Heart left ventricle (tissue), 16 donors: ENCODE measurements around the gene GJB5. TPM values are rescaled to one million over a fixed set of nuclear protein-coding genes. Genes with fewer than 3 reads are reported as not detected.

ENCODE experiments used
- ATAC-seq, 4 donors: fragments of 200-7000 bp; cut with Tn5 transposase; one replicate each; pipeline ENCODE4 v1.9.1; 2020 to 2022; ENCODE audit warnings: moderate library complexity in 4 of 4, mild to moderate bottlenecking in 3 of 4, moderate number of reproducible peaks in 1 of 4
- DNase-seq, 5 donors: peaks; one replicate each; pipeline ENCODE4 v3.0.0-alpha.2; 2020
- H3K27ac ChIP-seq, 12 donors: fragments of 200-600 bp; sonication (generic) in 4 of 12; one replicate each; pipeline versions ENCODE4 v1.5.0 to v1.8.0; 2016 to 2022; ENCODE audit warnings: mild to moderate bottlenecking in 2 of 12
- H3K27me3 ChIP-seq, 9 donors: fragments of 200-600 bp; sonication (generic) in 2 of 9; one replicate each; pipeline versions ENCODE4 v1.5.1 to v1.8.0; 2016 to 2022; ENCODE audit warnings: mild to moderate bottlenecking in 3 of 9
- H3K36me3 ChIP-seq, 9 donors: fragments of 200-600 bp; sonication (generic) in 2 of 9; one replicate each; pipeline versions ENCODE4 v1.5.0 to v1.8.0; 2018 to 2022; ENCODE audit warnings: mild to moderate bottlenecking in 2 of 9
- H3K4me1 ChIP-seq, 12 donors: fragments of 200-600 bp; sonication (generic) in 4 of 12; one replicate each; pipeline versions ENCODE4 v1.5.0 to v1.8.0; 2016 to 2022; ENCODE audit warnings: mild to moderate bottlenecking in 3 of 12
- H3K4me3 ChIP-seq, 12 donors: fragments of 200-600 bp; sonication (generic) in 4 of 12; one replicate each; pipeline versions ENCODE4 v1.5.0 to v1.8.0; 2017 to 2022; ENCODE audit warnings: mild to moderate bottlenecking in 9 of 12, moderate library complexity in 4 of 12
- H3K9me3 ChIP-seq, 12 donors: fragments of 200-600 bp; sonication (generic) in 4 of 12; one replicate each; pipeline versions ENCODE4 v1.5.0 to v1.8.0; 2016 to 2022; ENCODE audit warnings: mild to moderate bottlenecking in 1 of 12
- POLR2A ChIP-seq, 2 donors: fragments of 450-650 bp; IDR thresholded peaks; one replicate each; pipeline ENCODE4 v1.6.1; 2017; ENCODE audit warnings: antibody characterized with exemption in 2 of 2, mild to moderate bottlenecking in 2 of 2, moderate library complexity in 2 of 2
- WGBS, 4 donors: extraction: QIAGEN DNeasy Blood & Tissue Kit in 2 of 4; methylation state at CpG; one replicate each; pipeline versions ENCODE4 v1.1.5 to v1.1.7; 2013 to 2018; 5-methylcytosine and 5-hydroxymethylcytosine counted together
- intact Hi-C, 10 donors: fragments of 100-400 bp; cut with DNase I; formaldehyde crosslinking; loops; one replicate each; pipeline versions ENCODE4 v1.11.1 to v1.14.2; 2022
- polyA plus RNA-seq, 2 donors: library from polyadenylated mRNA; stranded (reverse); fragments of 200-250 nt; gene quantifications; one replicate each; pipeline ENCODE4 v1.2.3, GENCODE V29; 2013
- total RNA-seq, 9 donors: library from RNA; depleted of rRNA in 2 of 9; stranded (reverse); fragments of >200 nt in 2 of 9; fragmentation: NEBNext Ultra II Directional in 3 of 9; extraction: Animal tissue kit (Norgen Biotek cat#: 25700) in 3 of 9; gene quantifications; one replicate each; pipeline versions ENCODE4 v1.1.0 to v1.2.4, GENCODE V29; 2016 to 2023
- TF ChIP-seq, protein P1 (sequence below), 12 donors: fragments of 200-600 bp; sonication (generic) in 4 of 12; IDR thresholded peaks; one replicate each; pipeline versions ENCODE4 v1.5.0 to v1.8.0; 2018 to 2022; ENCODE audit warnings: antibody characterized with exemption in 12 of 12, mild to moderate bottlenecking in 5 of 12
- donor health status: ischemic (EF 13 %, LVEDD 7.1; RV severe dilation, severe dysfunction).
- donor health status: healthy with polysubstance abuse.
- donor health status: DM: no; HTN: yes; CAD: no.
- donor health status: DM: no; HTN: no; CAD: no.
- donor health status: ischemic (EF 25% LVEDD 6.9; RV normal size, moderate dysfunction).
- donor health status: ischemic (EF 25% LVEDD 5.7; RV mildly dilated, moderate dysfunction).
- donor health status: healthy.
- donor health status: DM: yes; HTN: yes; CAD: no.
- donor health status: ischemic (EF 35%, LVEDD 5.7; RV mildly dilated, moderate dysfunction).
- donor health status: nonischemic (EF 11% LVEDD 7.7; RV severe dilation, severe dysfunction).
- donor health status: DM: yes; HTN: yes; CAD: no.
- donor health status: PGD.
- donor health status: ischemic (EF 29% LVEDD 5.4; RV normal size, mild dysfunction).
- donor health status: nonischemic (EF 23%, LVEDD 6.1; RV moderate dilation, normal function).

The GJB5 gene
- total and polyA plus RNA-seq, 11 donors, result not detected

- no peaks in the 10 kb centered on the region for H3K9me3 ChIP-seq
- H3K4me3 ChIP-seq, result no peak overlapping the region
- H3K4me1 ChIP-seq, result no peaks in the 10 kb centered on the region
- ATAC-seq, result no peak
- 84 to 89% (median 87%) methylated on average over 13 of the region's 13 CpGs for WGBS, 4 donors
- intact Hi-C loops, result no loop called here
- no peak overlapping the region for H3K27ac ChIP-seq
- no peak for TF ChIP-seq POLR2A (IDR thresholded peaks at IDR 0.05)
- TF ChIP-seq, protein P1, sequence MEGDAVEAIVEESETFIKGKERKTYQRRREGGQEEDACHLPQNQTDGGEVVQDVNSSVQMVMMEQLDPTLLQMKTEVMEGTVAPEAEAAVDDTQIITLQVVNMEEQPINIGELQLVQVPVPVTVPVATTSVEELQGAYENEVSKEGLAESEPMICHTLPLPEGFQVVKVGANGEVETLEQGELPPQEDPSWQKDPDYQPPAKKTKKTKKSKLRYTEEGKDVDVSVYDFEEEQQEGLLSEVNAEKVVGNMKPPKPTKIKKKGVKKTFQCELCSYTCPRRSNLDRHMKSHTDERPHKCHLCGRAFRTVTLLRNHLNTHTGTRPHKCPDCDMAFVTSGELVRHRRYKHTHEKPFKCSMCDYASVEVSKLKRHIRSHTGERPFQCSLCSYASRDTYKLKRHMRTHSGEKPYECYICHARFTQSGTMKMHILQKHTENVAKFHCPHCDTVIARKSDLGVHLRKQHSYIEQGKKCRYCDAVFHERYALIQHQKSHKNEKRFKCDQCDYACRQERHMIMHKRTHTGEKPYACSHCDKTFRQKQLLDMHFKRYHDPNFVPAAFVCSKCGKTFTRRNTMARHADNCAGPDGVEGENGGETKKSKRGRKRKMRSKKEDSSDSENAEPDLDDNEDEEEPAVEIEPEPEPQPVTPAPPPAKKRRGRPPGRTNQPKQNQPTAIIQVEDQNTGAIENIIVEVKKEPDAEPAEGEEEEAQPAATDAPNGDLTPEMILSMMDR (IDR thresholded peaks at IDR 0.05), result no peak
- peaks cover 0 to 6% (median 0%) of the 10 kb centered on the region in 9 donors for H3K27me3 ChIP-seq
- no peak for DNase-seq
- no peaks in the 10 kb centered on the region for H3K36me3 ChIP-seq
Measured at GRCh38 chr1:34761776-34762307, 7.0 kb downstream of the GJB5 start.

- ATAC-seq (no peak), DNase-seq (no peak)
- Histone ChIP-seq H3K9me3 (no peaks in the 10 kb centered on the region), H3K27ac (no peak overlapping the region), H3K36me3 (no peaks in the 10 kb centered on the region), H3K27me3 (peaks cover 0 to 7% (median under 1%) of the 10 kb centered on the region in 9 donors), H3K4me1 (no peaks in the 10 kb centered on the region), H3K4me3 (no peak overlapping the region)
- intact Hi-C loops, result no loop called here
- TF ChIP-seq POLR2A (IDR thresholded peaks at IDR 0.05), result no peak
- TF ChIP-seq, protein P1 (IDR thresholded peaks at IDR 0.05), result no peak
- 56 to 82% (median 72%) methylated on average over 6 to 7 of the region's 7 CpGs for WGBS, 4 donors
Measured at GRCh38 chr1:34762474-34763141, 7.8 kb downstream of the GJB5 start.

DNA sequence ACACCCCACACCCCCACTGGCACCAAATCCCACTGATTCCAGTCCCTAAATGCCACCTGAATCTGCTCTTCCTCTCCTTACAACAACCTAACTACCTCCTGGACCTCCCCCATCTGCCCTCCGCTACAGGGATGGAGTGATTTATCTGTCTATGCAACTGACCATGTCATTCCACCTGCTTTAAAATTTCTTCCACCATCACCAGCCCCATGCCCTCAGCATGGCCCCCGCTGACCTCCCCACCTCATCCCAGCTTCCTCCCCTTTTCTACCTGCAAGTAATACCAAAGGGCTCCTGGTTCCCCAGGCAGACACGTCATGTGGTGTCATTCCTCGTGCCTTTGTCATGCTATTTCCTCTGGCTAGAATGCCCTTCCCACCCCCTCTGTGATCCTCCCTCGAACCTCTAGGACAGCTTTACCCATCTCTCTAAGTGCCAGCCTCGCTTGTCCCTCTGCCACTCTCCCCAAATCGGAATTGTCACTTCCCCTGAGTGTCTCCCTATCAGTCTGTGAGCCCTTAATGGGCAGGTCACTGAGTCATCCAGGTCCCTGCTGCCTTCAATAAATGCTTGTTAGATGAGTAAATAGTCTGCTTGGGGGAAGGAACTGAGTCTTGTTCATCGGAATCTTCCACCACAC lies 8.4 kb downstream of the GJB5 start:
- no peaks in the 10 kb centered on the region for H3K4me1 ChIP-seq
- no peaks in the 10 kb centered on the region for H3K9me3 ChIP-seq
- intact Hi-C loops, result no loop called here
- no peak for TF ChIP-seq POLR2A (IDR thresholded peaks at IDR 0.05)
- TF ChIP-seq, protein P1 (IDR thresholded peaks at IDR 0.05), result no peak
- no peaks in the 10 kb centered on the region for H3K36me3 ChIP-seq
- H3K27me3 ChIP-seq, result peaks cover 0 to 12% (median 3%) of the 10 kb centered on the region in 9 donors
- WGBS, 4 donors, result 47 to 55% (median 53%) methylated on average over 8 of the region's 8 CpGs
- no peak overlapping the region for H3K4me3 ChIP-seq
- H3K27ac ChIP-seq, result no peak overlapping the region
- no peak for ATAC-seq
- no peak for DNase-seq

GRCh38 chr1:34768856-34769255 lies 14.0 kb downstream of the GJB5 start:
- no peak overlapping the region for H3K4me3 ChIP-seq
- ATAC-seq (no peak), DNase-seq (no peak)
- 75 to 82% (median 76%) methylated on average over 3 of the region's 3 CpGs for WGBS, 4 donors
- TF ChIP-seq, protein P1 (IDR thresholded peaks at IDR 0.05), result no peak
- TF ChIP-seq POLR2A (IDR thresholded peaks at IDR 0.05), result no peak
- H3K4me1 ChIP-seq, result no peaks in the 10 kb centered on the region
- peaks cover 0 to 9% (median 0%) of the 10 kb centered on the region in 9 donors for H3K27me3 ChIP-seq
- H3K27ac ChIP-seq, result no peak overlapping the region
- H3K36me3 ChIP-seq, result no peaks in the 10 kb centered on the region
- intact Hi-C loops, result no loop called here
- no peaks in the 10 kb centered on the region for H3K9me3 ChIP-seq
